HEK293T (cell line): ENCODE results near the gene GAK.

Source experiments
- BHLHE40 ChIP-seq: fragments of 450-650 bp; IDR thresholded peaks from 2 replicates; pipeline ENCODE4 v1.6.1; 2016; ENCODE audit warnings: mild to moderate bottlenecking, moderate library complexity, borderline replicate concordance
- CTBP1 ChIP-seq: fragments of 450-650 bp; IDR thresholded peaks from 2 replicates; pipeline ENCODE4 v1.6.1; 2016; ENCODE audit warnings: borderline replicate concordance
- ELF4 ChIP-seq: fragments of 450-650 bp; IDR thresholded peaks from 2 replicates; pipeline ENCODE4 v1.6.1; 2017; ENCODE audit warnings: antibody characterized with exemption
- FOXA1 ChIP-seq: fragments of 450-650 bp; IDR thresholded peaks from 2 replicates; pipeline ENCODE4 v1.6.1; 2016; ENCODE audit warnings: mild to moderate bottlenecking
- FOXK2 ChIP-seq: fragments of 450-650 bp; IDR thresholded peaks from 2 replicates; pipeline ENCODE4 v1.6.1; 2016; ENCODE audit warnings: mild to moderate bottlenecking
- LEF1 ChIP-seq: fragments of 450-650 bp; IDR thresholded peaks from 2 replicates; pipeline ENCODE4 v1.6.1; 2017; ENCODE audit warnings: mild to moderate bottlenecking, borderline replicate concordance
- SP1 ChIP-seq: fragments of 450-650 bp; IDR thresholded peaks from 2 replicates; pipeline ENCODE4 v1.6.1; 2017
- ZNF384 ChIP-seq: fragments of 450-650 bp; IDR thresholded peaks from 2 replicates; pipeline ENCODE4 v1.6.1; 2016

DNA sequence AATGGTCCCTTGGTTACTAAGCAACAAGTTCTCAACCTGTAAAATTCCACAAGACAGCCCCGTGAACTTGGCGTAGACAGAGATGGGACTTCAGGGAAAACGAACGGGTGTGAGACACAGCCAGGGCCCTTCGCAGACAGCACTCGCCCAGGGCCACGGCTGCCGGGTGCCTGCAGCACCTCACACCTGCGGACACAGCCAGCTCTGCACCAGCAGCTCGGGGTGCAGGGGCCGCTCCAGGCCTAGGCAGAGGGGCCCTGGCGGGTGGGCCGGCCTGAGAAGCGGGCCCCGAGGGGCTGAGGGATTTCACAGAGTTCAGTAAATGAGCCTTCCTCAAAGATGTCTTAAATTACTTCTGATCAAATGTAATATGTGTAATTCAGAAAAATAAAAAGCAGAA, 34.0 kb downstream of the GAK start:
- TF ChIP-seq SP1 = no peak
- TF ChIP-seq FOXA1 = no peak
- no peak for TF ChIP-seq BHLHE40
- TF ChIP-seq ZNF384 = no peak
- TF ChIP-seq FOXK2 = no peak
- TF ChIP-seq ELF4 = no peak
- no peak for TF ChIP-seq LEF1
- no peak for TF ChIP-seq CTBP1
